AG04449 (cell line): ENCODE data around the gene DNAH1.

Experiments used
- CTCF ChIA-PET: fragments of 350-600 bp; formaldehyde crosslinking; extraction: SDS; loops from one replicate; lab custom pipeline; 2021; ENCODE audit warnings: antibody characterized with exemption; lab: Yijun Ruan, JAX
- POLR2A ChIA-PET: fragments of 400-600, 350-600 bp; formaldehyde crosslinking; extraction: SDS; loops from one replicate; lab custom pipeline; 2020; ENCODE audit warnings: antibody characterized with exemption, inconsistent platforms; lab: Yijun Ruan, JAX
- DNase-seq: peaks from one replicate; pipeline ENCODE4 v3.0.0-alpha.2; 2010; ENCODE audit warnings: low read depth, low spot score
- H3K4me3 ChIP-seq: 2 replicates; pipeline ENCODE4 v1.5.1; 2011; ENCODE audit warnings: low read depth, mild to moderate bottlenecking, control low read depth, low read length
- CTCF ChIP-seq: IDR thresholded peaks from one replicate; pipeline ENCODE4 v1.5.1; 2011; ENCODE audit warnings: mild to moderate bottlenecking, moderate library complexity, low read length, control low read depth, inconsistent platforms; ENCODE audit not compliant: insufficient read depth; ENCODE audit errors: missing control alignments

Gene DNAH1

GRCh38 chr3:52323526-52324295, 7.6 kb downstream of the DNAH1 start:
- TF ChIP-seq CTCF, result no peak
- CTCF ChIA-PET, result interaction anchor here (10.8 kb wide), 1 partner anchor 15 kb away, joined by 93 read pairs; no protein-coding TSS in a partner anchor
- no peak for DNase-seq
- POLR2A ChIA-PET, result no interaction called here
- H3K4me3 ChIP-seq, result no peak overlapping the region

- no peak for DNase-seq
- H3K4me3 ChIP-seq, result no peak overlapping the region
- CTCF ChIA-PET, result interaction anchor here (1.2 to 21.3 kb wide), 3 partner anchors 10 to 36 kb away, joined by 4 to 498 read pairs (median 93); partner anchors contain the start of genes GLYCTK and WDR82
- TF ChIP-seq CTCF, result no peak
- POLR2A ChIA-PET, result no interaction called here
These were observed 8.6 kb downstream of the DNAH1 start for GRCh38 chr3:52324676-52325075.

GRCh38 chr3:52325686-52326085, 9.6 kb downstream of the DNAH1 start:
- H3K4me3 ChIP-seq, result no peak overlapping the region
- ChIA-PET CTCF (interaction anchor here (10.8 to 21.3 kb wide), 2 partner anchors 13 to 37 kb away, joined by 93 to 498 read pairs; partner anchors contain the start of genes GLYCTK and WDR82), POLR2A (no interaction called here)
- TF ChIP-seq CTCF, result no peak
- no peak for DNase-seq

GRCh38 chr3:52326976-52327375, 10.9 kb downstream of the DNAH1 start:
- ChIA-PET CTCF (interaction anchor here (10.8 to 21.3 kb wide), 2 partner anchors 12 to 38 kb away, joined by 93 to 498 read pairs; partner anchors contain the start of genes GLYCTK and WDR82), POLR2A (no interaction called here)

GRCh38 chr3:52327486-52328290, 11.6 kb downstream of the DNAH1 start:
- ChIA-PET CTCF (interaction anchor here (10.8 to 21.3 kb wide), 2 partner anchors 11 to 39 kb away, joined by 93 to 498 read pairs; partner anchors contain the start of genes GLYCTK and WDR82), POLR2A (no interaction called here)
- no peak overlapping the region for H3K4me3 ChIP-seq
- no peak for DNase-seq
- TF ChIP-seq CTCF, result no peak

More at GRCh38 chr3:52326976-52327375, 10.9 kb downstream of the DNAH1 start:
- TF ChIP-seq CTCF, result no peak
- no peak for DNase-seq
- no peak overlapping the region for H3K4me3 ChIP-seq

- TF ChIP-seq CTCF, result no peak
- ChIA-PET CTCF (interaction anchor here (1.5 to 21.3 kb wide), 3 partner anchors 10 to 108 kb away, joined by 8 to 498 read pairs (median 93); partner anchors contain the start of genes GLYCTK and WDR82), POLR2A (no interaction called here)
- no peak for DNase-seq
- no peak overlapping the region for H3K4me3 ChIP-seq
These were observed 12.5 kb downstream of the DNAH1 start for GRCh38 chr3:52328536-52329080.
